Mammary epithelial cell (primary cell): ENCODE measurements around the gene TAS1R2.

Source experiments
- CTCF ChIP-seq, 2 donors: IDR thresholded peaks in 1 of 2; conservative IDR thresholded peaks in 1 of 2; 2 replicates each; pipeline ENCODE4 v1.5.1; 2011 to 2012; ENCODE audit warnings: inconsistent platforms in 2 of 2, low read length in 2 of 2, mild to moderate bottlenecking in 2 of 2, control low read depth in 1 of 2, low read depth in 1 of 2; ENCODE audit not compliant: insufficient read depth in 1 of 2; ENCODE audit errors: extremely low read depth in 1 of 2
- EZH2 ChIP-seq: IDR thresholded peaks from 2 replicates; pipeline ENCODE4 v1.6.1; 2012; ENCODE audit warnings: low read length, inconsistent platforms, borderline replicate concordance

GRCh38 chr1:18817795-18818435 lies 41.5 kb downstream of the TAS1R2 start:
- TF ChIP-seq CTCF (conservative IDR thresholded peaks at IDR 0.05 in 1 of 2, IDR thresholded peaks at IDR 0.05 in 1 of 2; ENCODE audit: extremely low read depth in 1 of 2, insufficient read depth in 1 of 2, low read depth in 1 of 2, low read length in 2 of 2): no peak
- no peak for TF ChIP-seq EZH2
